CD4-positive, alpha-beta T cell treated with Interleukin-15 for 4 hours (primary cell): ENCODE data around the gene GAPDHS.

ENCODE experiments used
- DNase-seq: peaks from one replicate; pipeline ENCODE4 v3.0.0-alpha.2; 2020; ENCODE audit warnings: low spot score

Gene GAPDHS

DNA sequence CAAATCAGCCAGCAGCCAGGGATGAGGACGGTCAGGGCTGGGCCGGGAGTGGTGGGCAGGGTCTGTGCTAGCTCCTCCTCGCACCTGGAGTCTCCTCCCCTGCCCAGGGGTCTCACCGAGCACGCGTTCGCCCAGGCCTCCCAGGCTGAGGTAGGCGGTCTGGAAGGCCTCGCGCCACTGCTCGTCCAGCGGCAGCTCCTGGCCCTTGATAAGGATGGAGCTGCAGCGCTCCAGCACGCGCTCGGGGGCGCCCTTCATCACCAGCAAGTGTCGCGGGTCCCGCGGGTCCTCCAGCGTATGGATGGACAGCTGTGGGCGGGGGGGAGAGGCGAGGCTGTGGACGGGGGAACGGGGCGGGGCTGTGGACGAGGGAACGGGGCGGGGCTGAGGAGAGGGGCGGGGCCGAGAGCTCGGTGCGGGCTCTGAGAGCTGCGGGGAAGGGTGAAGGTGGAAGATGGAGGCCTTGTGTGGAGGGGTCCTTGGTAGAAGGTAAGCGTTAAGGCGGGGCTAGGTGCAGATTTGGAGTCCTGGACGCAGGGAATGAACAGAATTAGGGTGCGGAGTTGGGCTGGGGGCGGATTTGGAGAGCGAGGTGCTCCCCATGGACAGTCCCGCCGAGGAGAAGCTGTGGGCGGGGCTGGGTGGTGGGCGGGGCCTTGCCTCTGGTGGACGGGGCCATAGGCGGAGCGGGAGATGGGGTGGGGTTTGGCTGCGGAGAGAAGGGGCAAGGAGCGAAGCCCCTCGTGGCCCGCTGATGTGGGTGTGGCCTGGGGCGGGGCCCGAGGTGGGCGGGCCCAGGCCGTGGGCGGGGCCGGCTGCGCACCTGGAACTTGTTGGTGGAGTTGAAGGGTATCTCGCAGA, 24.5 kb downstream of the GAPDHS start:
- peak; percentile 25 for DNase-seq

DNA sequence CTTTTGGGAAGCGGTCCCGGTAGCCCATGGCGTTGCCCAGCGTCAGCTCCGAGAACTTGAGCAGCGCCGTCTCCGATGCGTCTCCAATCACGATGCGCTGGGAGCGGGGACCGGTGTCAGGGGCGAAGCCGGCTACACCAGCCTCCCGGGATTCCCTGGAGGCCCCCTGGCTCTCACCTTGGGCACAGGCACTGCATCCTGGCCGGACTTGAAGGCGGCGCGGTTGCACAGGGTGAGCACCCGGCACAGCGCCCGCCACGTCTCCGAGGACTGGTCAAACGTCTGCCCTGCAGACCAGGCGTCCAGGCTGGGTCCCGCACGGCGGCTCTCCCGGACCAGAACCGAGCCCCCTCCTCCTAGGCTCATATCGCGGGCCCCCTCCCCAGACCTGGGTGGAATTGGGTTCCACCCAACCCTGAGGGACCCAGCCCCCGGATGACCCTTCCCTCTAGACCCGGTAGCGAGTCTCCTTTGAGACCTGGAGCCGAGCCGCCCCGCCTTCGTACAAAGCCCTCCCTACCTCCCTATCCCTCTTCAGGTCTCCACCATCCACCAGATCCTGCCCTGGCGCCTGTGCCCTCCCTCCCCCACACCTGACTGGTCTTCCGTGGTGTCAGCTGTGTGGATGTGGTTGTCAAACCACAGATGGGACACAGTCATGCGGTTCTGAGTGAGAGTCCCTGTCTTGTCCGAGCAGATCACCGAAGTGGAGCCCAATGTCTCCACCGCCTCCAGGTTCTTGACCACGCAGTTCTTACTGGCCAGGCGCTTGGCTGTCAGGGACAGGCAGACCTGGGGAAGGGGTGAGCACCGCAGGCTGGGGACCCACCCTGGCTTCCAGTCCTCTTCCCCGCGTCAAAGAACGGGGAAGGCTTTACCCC, 25.4 kb downstream of the GAPDHS start:
- DNase-seq, result no peak

DNA sequence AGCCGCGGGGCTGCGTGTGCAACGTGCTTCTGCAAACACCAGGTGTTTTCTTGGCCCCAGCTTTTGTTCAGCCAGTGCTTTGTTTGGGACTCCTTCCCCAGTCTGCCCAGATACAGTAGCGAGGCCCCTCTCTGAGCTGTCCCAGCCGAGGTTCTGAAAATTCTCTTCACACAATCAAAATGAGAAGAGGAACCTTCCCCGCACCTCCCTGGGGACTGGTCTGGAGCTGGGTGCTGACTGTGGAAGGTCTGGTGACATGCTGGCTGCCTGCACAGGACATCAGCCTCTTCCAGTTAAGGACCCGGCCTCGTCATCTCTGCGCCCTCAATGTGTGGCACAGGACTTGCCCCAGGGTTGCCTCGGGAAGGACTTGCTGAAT, 26.0 kb downstream of the GAPDHS start:
- no peak for DNase-seq

DNA sequence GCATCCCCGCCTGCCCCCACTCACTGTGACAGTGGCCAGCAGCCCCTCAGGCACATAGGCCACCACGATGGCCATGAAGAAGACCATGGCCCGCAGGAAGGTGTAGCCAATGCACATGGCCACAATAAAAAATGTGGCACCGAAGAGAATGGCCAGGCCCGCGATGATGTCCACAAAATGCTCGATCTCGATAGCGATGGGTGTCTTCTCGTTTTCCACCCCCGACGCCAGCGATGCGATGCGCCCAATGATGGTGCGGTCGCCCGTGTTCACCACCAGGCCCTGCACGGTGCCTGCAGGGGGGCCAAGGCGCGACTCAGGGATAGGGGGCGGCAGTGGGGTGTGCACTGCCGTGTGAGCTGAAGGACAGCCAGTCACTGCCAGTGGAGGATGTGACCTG, 26.5 kb downstream of the GAPDHS start:
- no peak for DNase-seq

DNA sequence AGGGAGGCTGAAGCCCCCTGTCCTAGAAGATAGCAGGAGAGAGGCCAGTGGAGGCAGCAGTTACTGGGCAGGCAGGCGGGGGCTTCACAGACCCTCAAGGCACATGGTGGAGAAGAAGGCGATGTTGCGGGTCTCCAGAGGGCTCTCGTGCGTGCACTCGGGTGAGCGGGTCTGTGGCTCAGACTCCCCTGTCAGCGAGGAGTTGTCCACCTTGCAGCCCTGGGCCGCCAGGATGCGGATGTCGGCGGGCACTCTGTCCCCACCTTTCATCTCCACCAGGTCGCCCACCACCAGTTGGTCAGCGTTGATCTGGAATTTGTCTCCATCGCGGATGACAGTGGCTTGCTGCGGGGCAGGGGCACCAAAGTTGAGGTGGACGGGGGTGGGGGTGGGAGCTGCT, 27.0 kb downstream of the GAPDHS start:
- DNase-seq, result no peak

DNA sequence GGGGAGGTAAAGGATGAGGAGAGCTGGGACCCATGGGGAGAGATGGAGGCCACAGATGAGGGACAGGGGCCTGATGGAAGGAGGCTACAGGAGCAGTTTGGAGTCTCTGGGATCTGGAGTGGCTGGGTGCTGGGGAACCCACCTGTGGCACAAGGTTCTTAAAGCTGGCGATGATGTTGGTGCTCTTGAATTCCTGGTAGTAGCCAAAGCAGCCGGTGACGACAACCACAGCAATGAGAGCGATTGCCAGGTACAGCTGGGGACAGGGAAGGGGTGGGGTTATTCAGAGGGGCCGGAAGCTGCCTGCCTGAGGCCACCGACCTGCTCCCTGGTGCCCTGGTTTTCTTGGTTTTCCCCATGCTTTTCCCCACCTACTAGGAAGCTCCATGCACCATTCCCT, 27.4 kb downstream of the GAPDHS start:
- no peak for DNase-seq

DNA sequence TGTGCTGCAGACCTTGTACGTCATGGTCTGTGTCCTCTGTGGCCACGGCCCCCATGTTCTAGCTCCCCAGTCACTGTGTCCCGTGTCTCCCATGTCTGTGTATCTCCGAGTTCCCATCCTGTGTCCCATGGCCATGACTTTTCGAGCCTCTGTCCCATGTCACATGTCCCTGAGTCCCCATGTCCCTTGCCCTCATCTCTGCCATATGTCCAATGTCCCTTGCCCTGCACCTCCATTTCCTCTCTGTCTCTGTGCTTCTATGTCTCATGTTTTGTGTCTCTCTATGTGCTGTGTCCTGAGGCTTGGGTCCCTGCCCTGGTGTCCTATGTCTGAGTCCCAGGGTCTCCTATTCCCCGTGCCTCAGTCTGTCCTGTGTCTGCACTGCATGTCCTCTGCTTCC, 28.2 kb downstream of the GAPDHS start:
- no peak for DNase-seq

DNA sequence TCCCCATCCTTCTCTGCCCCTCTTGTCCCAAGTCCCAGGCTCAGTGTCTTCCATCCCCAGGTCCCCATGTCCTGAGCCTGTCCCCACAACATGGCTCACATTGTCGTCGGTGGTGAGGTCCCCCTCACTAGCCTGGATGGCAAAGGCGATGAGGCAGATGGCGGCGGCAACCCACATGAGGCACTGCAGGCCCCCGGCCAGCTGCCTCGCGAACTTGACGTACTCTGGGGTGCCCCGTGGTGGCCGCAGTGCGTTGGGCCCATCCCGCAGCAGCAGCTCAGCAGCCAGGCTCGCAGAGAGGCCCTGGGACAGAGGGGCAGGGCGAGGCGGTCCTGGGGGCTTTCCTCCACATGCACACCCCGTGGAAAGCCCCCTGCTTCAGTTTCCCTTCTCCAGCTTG, 29.1 kb downstream of the GAPDHS start:
- DNase-seq, result no peak

DNA sequence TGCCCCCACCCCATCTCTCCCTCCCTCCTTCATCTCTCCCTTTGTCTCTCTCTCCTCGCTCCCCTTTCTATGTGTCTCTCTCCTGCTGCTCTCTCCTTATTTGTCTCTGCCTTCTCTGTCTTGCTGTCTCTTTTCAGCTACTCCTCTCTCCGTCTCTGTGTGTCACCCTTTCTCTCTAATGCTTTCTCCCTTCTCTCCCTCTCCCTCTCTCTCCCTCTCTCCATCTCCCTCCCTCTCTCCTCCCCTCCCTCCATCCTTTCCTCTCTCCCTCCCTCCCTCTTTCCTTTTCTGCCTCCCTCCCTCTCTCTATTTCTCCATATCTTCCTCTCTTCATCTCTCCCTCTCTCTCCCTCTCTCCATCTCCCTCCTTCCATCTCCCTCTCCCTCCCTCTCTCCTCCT, 29.5 kb downstream of the GAPDHS start:
- no peak for DNase-seq

DNA sequence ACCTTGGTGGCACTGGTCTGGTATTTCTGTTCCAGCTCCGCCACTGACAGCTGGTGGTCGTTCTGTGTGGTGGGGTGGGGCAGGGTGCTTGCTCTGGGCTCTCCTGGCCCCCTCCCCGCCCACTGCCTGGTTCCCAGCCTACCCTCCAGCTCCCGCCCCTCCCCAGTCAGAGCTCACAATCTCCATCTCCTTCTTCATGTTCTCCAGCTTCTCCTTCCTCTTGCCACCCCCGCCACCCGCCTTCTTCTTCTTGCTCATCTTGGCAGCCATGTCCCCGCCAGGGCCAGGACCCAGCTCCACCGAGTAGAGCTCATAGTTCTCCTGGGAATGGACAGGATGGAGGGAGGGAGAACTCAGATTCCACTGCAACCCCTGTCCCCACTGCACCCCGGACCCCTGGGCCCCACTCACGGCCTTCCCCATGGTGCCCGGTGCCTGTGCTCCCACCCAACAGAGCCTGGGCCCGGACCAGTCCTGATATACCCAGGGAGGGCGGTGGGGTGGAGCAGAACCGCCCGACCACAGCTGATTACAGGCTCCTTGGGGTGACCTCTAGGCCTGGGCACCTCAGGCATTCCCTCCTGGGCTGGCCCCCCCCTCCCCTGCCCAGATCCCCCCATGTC, 30.1 kb downstream of the GAPDHS start, which contains the start of gene ATP4A:
Gene ATP4A (minus strand): TSS at position 452 of the 623 bp plus-strand sequence. CDS start 29 bp downstream, at position 423.
- no peak for DNase-seq

DNA sequence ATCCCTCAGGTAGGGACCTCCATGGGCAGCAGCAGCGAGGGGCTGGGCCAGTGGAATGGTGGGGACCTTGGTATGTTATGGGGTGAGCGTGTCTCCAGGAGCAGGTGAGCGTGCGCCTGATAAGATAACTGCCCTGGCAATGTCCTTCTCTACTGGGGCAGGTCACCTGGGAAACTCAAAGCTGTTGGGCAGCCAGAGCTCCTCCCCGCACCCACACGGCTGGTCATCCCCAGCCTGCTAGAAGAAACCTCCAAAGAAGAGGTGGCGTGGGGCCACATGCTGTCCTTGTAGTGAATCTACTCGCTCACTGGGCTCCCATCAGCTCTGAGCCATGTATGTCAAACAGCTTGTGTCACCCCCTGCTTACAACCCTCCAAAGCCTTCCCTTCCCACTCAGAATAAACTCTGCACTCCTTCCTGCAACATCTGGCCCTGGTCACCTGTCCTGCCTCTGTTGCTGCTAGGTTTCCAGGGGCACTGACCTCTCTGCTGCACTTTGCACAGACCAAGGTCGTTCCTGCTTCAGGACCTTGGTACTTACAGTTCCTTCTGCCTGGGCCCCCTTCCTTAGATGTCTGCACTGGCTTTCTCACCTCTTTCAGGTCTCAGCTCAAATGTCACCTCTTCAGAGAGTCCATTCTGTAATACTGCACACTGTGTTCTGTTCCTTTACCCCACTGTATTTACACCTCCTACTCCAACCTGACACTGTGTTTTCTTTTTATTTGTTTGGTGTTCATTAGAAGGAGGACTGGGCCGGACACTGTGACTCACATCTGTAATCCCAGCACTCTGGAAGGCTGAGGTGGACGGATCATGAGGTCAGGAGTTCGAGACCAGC, 32.0 kb downstream of the GAPDHS start:
- DNase-seq, result no peak

DNA sequence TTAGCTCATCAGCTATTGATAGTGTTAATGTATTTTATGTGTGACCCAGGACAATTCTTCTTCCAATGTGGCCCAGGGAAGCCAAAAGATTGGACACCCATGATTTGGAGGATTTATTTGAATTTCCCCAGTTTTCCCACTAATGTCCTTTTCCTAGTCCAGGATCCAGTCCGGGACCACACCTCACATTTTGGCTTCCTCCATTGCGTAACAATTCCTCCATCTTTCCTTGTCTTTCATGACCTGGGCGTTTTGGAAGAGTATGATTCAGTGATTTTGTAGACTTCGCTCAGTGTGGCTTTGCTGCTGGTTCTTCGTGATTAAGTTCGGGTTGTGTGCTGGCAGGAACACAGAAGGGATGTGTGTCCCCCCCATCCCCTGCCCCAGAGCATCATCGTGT, 33.5 kb downstream of the GAPDHS start:
- DNase-seq, result no peak

DNA sequence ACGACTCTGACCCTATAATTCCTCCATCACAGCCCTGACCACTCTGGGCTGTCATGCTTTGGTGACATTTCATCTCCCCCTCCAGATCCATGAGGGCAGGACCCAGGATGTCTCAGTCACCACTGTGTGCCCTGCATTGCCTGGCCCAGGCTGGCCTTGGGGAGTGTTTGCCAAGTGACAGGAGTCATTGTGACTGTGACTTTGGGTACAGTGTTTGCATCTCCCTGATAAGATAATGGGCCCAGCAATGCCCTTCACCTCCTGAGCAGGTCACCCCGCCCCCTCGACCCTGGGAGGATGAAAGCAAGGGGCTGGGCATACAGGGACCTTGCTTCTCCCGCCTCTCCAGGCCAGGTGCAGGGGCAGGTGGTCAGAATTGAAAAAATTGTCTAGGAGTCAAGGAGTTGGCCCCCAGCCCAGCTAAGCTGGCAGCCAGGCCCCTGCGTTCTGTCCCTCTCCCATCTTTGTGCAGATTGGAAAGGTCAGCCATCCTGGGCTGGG, 36.1 kb downstream of the GAPDHS start:
- DNase-seq, result no peak

DNA sequence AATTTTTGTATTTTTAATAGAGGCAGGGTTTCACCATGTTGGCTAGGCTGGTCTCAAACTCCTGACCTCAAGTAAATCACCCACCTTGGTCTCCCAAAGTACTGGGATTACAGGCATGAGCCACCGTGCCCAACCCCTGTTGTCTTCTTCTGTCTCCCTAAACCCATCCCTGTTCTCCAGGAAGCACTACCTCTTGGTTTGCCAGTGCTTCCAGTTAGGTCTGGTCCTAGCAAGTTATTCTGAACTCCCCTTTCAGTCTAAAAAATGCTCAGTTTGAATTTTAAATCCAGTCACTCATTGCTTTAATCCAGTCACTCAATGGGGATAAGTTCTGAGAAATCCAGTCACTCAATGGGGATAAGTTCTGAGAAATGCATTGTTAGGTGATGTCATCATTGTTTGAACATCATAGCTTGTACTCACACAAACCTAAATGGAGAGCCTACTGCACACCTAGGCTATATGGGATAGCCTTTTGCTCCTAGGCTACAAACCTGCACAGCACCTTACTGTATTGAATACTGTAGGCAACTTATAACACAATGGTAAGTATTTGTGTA, 38.2 kb downstream of the GAPDHS start:
- DNase-seq, result no peak

DNA sequence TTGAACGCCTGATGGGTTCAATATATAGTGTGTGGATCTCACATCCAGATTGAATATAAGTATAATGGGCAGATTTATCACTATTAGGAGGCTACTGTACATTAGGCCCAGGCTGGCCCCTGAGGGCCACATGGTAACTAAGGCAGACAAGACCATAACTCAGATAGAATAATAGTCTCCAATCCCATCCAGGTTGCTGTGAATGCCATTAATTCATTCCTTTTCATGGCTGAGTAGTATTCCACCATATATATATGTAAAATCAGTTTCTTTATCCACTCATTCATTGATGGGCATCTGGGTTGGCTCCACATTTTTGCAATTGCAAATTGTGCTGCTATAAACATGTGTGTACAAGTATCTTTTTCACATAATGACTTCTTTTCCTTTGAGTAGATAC, 44.7 kb downstream of the GAPDHS start:
- DNase-seq, result no peak

DNA sequence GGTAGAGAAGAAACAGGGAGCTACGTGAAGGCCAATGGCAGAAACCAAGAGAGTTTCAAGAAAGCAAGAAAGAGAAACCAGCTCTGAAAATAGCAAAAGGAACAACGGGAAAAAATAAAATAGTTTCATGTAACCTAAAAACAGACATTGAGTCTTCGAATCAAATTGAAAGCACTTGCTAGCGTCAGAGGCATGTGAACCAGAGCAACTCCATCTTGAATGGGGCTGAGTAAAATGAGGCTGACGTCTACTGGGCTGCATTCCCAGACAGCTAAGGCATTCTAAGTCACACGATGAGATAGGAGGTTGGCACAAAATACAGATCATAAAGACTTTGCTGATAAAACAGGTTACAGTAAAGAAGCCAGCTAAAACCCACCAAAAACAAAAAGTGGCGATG, 45.5 kb downstream of the GAPDHS start:
- DNase-seq, result no peak

DNA sequence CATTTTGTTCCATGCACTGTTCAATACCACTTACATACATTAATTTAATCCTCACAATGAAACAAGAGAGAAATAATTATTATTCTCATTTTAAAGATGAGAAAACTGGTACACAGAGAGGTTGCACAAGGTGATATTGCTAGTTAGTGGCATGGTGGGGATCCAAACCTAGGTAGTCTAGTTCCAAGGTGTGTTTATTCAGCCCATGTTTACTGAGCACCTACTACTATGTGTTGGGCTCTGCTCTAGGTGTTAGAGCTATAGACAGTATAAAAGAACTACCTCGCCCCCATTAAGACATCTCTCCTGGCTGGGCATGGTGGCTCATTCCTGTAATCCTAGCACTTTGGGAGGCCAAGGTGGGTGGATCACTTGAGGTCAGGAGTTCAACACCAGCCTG, 49.5 kb downstream of the GAPDHS start:
- no peak for DNase-seq

DNA sequence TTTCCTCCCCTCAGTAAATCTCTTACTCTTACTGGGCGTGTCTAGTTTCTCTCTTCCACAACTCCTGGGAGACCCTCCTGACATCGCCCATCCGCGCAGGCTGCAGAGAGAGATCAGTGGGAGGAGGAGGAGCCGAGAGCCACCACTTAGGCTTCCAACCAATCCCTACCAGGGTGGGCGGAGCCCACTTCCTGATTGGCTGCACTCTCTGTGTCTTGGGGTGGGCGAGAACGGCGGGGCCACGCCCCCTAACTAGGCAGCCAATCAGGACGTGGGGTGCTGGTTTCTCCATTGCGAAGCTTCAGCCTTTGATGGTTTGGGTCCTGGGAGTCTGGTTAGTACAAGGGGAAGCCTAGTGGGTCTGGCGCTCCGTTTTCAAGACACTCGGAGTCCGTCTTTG, 52.6 kb downstream of the GAPDHS start, which contains the start of gene PMIS2:
Gene PMIS2 (plus strand): TSS at position 326 of the 400 bp plus-strand sequence. CDS start 87 bp downstream, outside the sequence.
- DNase-seq, result no peak

DNA sequence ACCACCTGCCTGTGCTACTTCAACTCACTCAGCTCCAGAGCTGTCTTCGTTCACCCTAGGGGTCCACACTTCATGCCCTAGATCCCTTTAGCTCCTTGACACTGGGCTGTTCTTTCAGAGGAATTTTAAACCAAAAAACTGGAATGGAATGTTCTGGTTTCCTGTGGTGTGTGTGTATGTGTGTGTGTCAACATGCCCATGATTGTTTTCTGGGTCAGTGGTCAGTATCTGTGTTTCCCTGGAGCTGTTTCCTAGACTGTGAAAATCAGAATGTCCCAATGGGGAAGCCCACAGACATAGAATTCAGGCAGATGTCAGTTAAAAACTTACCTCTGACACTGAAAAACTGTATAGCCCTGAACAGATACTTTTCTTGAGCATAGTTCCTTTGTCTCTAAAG, 54.1 kb downstream of the GAPDHS start:
- DNase-seq, result no peak

DNA sequence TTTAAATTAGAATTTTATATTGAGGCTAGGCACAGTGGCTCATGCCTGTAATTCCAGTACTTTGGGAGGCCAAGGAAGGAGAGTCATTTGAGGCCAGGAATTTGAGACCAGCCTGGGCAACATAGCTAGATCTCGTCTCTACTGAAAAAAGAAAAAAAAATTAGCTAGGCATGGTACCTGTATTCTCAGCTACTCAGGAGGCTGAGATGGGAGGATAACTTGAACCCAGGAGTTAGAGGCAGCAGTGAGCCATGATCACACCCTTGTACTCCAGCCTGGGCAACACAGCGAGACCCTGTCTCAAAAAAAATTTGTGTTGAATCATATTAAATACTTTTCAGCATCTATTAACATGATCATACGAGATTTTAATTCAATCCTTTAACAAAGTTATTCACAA, 57.6 kb downstream of the GAPDHS start:
- DNase-seq, result no peak

DNA sequence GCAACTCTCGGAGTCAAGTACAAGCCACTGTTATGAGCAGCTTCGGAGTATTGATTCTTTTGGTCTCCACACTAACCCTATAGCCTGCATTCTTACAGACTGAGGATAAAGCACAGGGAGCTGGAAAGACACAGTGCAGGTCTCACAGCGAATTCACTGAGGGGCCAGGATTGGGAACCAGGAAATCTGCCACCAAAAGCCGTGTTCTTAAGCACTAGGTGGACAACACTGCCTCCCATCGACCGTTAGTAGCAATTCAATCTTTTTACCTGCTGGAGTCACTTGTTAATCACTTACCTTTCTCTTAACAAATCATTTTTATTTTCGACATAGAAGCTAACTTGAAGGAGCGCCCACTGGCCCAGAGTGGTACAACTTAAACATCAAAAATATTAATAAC, 59.0 kb downstream of the GAPDHS start:
- peak; percentile 25 for DNase-seq
